GM18502 (cell line): ENCODE results near the gene GALNS.

Experiments
- ATAC-seq: cut with Tn5 transposase; IDR thresholded peaks from one replicate; pipeline ENCODE4 v1.9.1; 2021; ENCODE audit warnings: mild to moderate bottlenecking; ENCODE audit not compliant: unreplicated experiment, poor library complexity

The GALNS gene

DNA sequence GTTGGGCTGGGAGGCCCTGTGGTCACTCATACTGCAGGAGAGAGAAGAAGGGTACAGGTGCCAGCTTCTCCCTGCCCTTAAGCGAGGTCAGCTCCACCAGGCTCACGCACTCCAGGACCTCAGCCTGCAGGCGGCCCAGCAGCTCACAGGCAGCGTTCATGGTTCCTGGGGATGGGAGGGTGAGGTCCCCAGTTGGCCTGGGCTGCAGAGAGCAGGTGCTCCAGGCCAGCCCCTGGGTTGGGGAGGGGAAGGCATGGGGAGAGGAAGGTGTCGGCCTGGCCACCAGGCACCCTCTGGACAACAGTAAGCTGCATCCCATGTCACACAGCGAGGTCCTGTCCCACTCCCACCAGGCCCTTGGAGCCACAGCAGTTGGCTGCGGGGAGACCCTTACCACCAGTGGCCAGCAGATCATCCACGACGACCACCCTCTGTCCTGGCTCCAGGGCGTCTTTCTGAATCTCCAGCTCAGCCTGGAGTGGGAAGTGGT is 47.0 kb downstream of the GALNS start:
- no peak for ATAC-seq

- no peak for ATAC-seq
These were observed 47.6 kb downstream of the GALNS start for GRCh38 chr16:88809068-88809675.

- no peak for ATAC-seq
These were observed 48.9 kb downstream of the GALNS start for GRCh38 chr16:88807626-88808453.

DNA sequence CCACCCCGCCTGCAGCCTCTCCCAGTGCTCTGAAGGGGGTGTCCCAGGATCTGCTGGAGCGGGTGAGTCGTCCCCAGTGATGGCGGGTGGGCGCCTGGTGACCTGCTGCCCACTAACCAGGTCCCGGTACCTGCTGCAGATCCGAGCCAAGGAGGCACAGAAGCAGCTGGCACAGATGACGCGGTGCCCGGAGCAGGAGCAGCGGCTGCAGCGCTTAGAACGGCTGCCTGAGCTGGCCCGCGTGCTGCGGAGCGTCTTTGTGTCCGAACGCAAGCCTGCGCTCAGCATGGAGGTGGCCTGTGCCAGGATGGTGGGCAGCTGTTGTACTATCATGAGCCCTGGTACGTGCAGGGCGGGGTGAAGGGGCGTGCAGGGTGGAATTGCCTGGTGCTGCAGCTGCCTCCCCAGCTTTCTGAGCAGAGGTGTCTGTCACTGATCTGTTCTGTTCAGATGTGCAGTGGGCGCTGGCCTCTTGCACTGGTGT is 49.6 kb downstream of the GALNS start:
- no peak for ATAC-seq

DNA sequence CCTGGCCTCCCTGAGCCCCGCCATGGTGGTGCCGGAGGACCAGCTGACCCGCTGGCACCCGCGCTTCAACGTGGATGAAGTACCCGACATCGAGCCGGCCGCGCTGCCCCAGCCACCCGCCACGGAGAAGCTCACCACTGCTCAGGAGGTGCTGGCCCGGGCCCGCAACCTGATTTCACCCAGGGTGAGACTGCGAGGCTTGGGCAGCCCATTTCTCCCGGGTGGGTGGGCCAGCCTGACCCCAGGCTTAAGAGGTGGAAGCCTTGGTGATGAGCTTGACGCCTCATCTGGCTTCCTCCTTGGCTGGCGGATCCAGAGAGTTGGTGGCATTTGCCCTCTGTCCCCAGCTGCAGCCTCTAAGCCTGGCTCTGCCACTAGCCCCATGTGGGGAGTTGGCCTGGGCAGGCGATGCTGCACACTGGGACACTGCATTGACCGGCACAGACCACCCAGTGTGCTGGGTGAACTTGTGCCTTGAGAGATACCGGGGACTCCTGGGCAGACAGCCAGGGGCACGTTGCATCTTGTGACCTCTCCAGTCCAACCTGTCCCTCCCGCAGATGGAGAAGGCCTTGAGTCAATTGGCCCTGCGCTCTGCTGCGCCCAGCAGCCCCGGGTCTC is 50.1 kb downstream of the GALNS start:
- ATAC-seq = no peak

- ATAC-seq = no peak
These were observed 50.8 kb downstream of the GALNS start for GRCh38 chr16:88805887-88806393.

DNA sequence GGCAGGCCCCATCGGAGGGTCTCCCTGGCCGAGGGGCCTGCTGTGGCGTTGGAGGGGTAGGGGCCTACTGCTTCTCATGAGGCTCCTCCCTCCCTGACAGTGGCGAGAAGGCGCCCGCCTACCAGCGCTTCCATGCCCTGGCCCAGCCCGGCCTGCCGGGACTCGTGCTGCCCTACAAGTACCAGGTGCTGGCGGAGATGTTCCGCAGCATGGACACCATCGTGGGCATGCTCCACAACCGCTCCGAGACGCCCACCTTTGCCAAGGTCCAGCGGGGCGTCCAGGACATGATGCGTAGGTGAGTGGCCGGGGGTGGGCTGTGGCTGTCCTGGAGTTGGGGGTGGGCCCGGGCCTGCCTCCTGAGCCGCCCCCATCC is 51.4 kb downstream of the GALNS start:
- ATAC-seq = no peak

DNA sequence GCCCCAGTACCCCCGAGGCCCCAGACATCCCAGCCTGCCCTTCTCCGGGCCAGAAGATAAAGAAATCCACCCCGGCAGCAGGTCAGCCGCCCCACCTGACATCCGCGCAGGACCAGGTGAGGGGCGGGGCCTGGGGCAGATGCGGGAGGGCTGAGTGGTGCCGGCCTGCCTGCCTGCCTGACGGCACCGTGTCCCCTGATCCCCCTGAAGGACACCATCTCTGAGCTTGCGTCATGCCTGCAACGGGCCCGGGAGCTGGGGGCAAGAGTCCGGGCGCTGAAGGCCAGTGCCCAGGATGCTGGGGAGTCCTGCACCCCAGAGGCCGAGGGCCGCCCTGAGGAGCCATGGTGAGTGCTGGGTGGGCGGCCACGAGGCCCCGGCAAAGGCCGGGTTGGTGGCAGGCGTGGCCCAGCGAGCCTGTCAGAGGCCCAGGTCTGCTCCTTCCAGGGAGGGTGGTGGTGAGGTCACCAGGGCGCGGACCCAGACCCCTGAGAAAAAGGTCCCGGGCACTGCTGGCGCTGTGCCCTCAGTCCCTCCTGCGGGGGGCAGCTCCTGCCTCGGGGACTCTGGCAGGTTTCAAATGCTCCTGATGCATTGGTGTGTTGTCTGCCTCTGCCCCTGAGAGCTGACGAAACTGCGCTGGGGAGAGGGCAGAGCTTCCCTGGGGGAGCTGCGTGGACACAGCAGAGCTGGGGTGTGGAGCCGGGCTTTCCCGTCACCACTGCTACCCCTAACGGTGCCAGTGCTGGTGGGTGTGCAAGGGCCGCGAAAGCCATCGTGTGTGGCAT is 52.0 kb downstream of the GALNS start:
- no peak for ATAC-seq

DNA sequence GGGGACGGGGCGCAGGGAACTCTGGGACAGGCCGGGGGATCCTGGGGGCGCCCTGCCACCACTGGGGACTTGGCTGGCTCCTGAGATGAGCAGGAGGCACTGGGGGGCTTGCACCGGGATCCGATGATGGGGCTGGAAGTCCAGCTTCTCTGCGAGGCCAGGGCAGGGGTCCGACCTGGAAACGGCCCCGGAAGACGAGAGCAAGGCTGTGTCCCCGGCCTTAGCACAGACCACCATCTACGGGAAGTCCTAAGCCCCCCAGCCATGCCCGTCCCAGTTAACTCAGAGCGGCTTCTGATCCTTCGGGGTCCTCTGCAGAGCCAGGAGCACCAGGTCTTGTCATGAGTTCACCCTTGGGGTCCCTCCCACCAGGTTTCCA is 52.6 kb downstream of the GALNS start:
- ATAC-seq = no peak

DNA sequence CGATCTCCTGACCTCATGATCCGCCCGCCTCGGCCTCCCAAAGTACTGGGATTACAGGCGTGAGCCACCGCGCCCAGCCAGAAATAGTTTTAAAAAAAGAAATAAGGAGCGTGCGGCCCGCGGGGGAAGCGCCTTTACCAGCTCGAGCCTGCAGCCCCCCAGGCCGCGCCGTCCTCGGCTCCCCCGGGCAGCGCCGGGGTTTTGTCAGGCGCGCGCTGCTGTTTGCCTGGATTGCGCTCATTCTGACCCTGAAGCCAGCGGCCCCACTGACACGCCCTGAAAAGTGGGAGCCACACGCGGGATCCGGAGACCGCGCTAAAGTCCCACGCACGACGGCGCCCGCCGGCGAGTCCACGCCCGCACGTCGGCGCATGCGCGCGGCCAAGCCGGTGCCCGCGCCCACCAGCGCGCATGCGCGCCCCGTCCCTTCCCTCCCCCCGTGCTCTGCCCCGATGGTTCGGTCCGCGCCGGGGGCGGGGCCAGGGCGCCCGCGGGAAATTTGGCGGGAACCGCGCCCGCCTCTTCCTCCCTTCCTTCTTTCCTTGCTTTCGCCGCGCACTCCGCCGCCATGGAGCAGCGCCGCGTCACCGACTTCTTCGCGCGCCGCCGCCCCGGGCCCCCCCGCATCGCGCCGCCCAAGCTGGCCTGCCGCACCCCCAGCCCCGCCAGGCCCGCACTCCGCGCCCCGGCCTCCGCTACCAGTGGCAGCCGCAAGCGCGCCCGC is 53.3 kb downstream of the GALNS start, which contains the start of gene CDT1:
CDT1 (plus strand) TSS at position 526 of the 724 bp plus-strand sequence; CDS start at position 569, 43 bp downstream.
- ATAC-seq = peak; percentile 65

DNA sequence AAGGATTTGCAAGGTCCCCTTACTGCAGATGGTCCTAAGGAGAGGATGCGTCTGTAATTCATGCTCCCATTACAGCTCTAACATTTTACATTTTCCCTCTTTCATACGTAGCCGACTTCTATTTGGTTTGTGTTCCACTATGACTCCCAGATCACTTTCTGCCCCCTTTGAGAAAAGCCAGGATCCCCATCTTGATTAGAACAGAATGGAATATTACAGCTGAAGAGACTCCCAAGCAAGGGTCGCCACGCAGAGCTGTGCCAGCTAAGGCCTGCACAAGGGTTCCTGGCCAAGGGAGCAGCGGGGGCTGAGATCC is 56.5 kb downstream of the GALNS start:
- ATAC-seq = no peak

DNA sequence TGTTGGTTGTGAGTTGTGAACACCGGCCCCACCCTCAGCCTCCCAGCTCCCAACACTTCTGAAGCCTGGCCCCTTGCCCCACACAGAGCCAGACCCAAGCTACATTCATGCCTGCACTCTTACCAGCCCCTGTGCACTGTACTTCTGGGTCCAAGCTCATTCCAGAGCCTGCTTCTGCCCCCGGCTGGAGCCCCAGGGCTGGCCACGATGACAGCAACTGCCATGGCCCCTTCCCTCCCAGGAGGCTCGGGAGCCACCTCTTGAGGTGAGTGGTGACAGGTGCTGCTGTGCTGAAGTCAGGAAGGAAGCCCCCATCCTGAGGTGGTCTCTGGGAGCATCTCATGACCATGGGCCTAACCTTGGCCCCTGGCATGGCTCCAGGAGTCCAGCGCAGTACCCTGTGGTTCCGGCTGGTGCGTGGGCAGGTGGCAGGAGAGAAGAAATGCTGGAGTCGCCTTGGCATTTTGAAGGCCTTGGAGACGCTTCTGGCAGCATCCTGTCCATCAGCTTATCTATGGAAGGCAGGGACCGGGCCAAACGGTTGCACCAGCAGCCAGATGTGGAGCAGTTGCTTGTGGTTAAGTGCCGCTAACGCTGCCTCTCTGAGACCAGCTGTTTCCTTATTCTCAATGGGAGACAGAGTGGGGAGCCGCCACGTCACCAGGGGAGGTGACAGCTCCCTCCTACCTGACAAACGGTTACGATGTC is 57.0 kb downstream of the GALNS start:
- ATAC-seq = no peak

GRCh38 chr16:88798772-88799455 is 57.8 kb downstream of the GALNS start:
- ATAC-seq = no peak

DNA sequence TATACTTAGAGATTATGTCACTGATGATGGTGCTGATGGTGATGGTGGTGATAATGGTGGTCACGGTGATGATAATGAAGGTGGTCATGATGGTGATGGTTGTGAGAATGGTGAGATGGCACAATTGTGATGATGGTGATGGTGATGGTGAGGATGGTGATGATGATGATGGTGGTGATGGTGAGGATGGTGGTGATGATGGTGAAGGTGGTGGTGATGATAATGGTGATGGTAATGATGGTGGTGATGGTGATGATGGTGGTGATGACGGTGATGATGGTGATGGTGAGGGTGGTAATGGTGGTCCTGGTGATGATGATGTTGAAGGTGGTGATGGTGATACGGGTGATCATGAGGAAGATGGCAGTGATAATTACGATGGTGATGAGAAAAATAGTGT is 58.7 kb downstream of the GALNS start:
- ATAC-seq = no peak

- no peak for ATAC-seq
These were observed 60.5 kb downstream of the GALNS start for GRCh38 chr16:88796278-88796677.

GRCh38 chr16:88793251-88793954 is 63.3 kb downstream of the GALNS start:
- ATAC-seq = no peak

GRCh38 chr16:88792668-88793250 is 64.0 kb downstream of the GALNS start:
- no peak for ATAC-seq
